Measurements from ENCODE around the gene MUC4.

- no peak for TF ChIP-seq POLR2A (IDR thresholded peaks at IDR 0.05)
- TF ChIP-seq, protein P1, sequence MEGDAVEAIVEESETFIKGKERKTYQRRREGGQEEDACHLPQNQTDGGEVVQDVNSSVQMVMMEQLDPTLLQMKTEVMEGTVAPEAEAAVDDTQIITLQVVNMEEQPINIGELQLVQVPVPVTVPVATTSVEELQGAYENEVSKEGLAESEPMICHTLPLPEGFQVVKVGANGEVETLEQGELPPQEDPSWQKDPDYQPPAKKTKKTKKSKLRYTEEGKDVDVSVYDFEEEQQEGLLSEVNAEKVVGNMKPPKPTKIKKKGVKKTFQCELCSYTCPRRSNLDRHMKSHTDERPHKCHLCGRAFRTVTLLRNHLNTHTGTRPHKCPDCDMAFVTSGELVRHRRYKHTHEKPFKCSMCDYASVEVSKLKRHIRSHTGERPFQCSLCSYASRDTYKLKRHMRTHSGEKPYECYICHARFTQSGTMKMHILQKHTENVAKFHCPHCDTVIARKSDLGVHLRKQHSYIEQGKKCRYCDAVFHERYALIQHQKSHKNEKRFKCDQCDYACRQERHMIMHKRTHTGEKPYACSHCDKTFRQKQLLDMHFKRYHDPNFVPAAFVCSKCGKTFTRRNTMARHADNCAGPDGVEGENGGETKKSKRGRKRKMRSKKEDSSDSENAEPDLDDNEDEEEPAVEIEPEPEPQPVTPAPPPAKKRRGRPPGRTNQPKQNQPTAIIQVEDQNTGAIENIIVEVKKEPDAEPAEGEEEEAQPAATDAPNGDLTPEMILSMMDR (IDR thresholded peaks at IDR 0.05 in 4 of 5, conservative IDR thresholded peaks at IDR 0.05 in 1 of 5), result no peak
Measured at GRCh38 chr3:195844671-195845218, 33.0 kb upstream of the MUC4 start.

Measured in gastrocnemius medialis (tissue), 4 donors.